Endothelial cell (in vitro differentiated cells): ENCODE data around the gene PRRG2. TPM values are rescaled to one million over a fixed set of nuclear protein-coding genes. Genes with fewer than 3 reads are reported as not detected.

Source experiments
- DNase-seq: peaks from one replicate; pipeline ENCODE4 v3.0.0; 2021; ENCODE audit warnings: low spot score
- H3K27ac Mint-ChIP-seq: one replicate; pipeline ENCODE4 v1.8.0; 2021; ENCODE audit warnings: mixed read lengths, inconsistent platforms; ENCODE audit not compliant: unreplicated experiment
- H3K27me3 Mint-ChIP-seq: one replicate; pipeline ENCODE4 v1.8.0; 2021; ENCODE audit warnings: mild to moderate bottlenecking, moderate library complexity, mixed read lengths, inconsistent platforms; ENCODE audit not compliant: unreplicated experiment
- H3K36me3 Mint-ChIP-seq: one replicate; pipeline ENCODE4 v1.8.0; 2021; ENCODE audit warnings: mild to moderate bottlenecking, low read depth, mixed read lengths, inconsistent platforms; ENCODE audit not compliant: unreplicated experiment
- H3K4me1 Mint-ChIP-seq: one replicate; pipeline ENCODE4 v1.8.0; 2021; ENCODE audit warnings: mild to moderate bottlenecking, mixed read lengths, inconsistent platforms; ENCODE audit not compliant: unreplicated experiment
- H3K4me3 Mint-ChIP-seq: one replicate; pipeline ENCODE4 v1.8.0; 2021; ENCODE audit warnings: mild to moderate bottlenecking, mixed read lengths, inconsistent platforms; ENCODE audit not compliant: unreplicated experiment
- H3K9me3 Mint-ChIP-seq: one replicate; pipeline ENCODE4 v1.8.0; 2021; ENCODE audit warnings: mixed read lengths, inconsistent platforms; ENCODE audit not compliant: unreplicated experiment
- CTCF ChIP-seq: fragments of 200-600 bp; sonication (generic); IDR thresholded peaks from one replicate; pipeline ENCODE4 v1.5.0; 2021; ENCODE audit warnings: antibody characterized with exemption; ENCODE audit not compliant: unreplicated experiment
- total RNA-seq: library from RNA; stranded (reverse); fragmentation: NEBNext Ultra II Directional; extraction: Animal tissue kit (Norgen Biotek cat#: 25700); gene quantifications from one replicate; pipeline ENCODE4 v1.2.1, GENCODE V29; 2021; ENCODE audit not compliant: unreplicated experiment

The PRRG2 gene
- total RNA-seq, 1 donor from 2014 or later = 2.4 TPM

- Mint-ChIP-seq H3K4me3 (no peak overlapping the region), H3K4me1 (no peaks in the 10 kb centered on the region), H3K27ac (no peak overlapping the region), H3K9me3 (no peaks in the 10 kb centered on the region), H3K27me3 (peaks cover 4% of the 10 kb centered on the region), H3K36me3 (peaks cover 30% of the 10 kb centered on the region)
- TF ChIP-seq CTCF = no peak
- DNase-seq = no peak
Observed at GRCh38 chr19:49624967-49625910, 44.1 kb downstream of the PRRG2 start.

- DNase-seq = no peak
- no peak overlapping the region for H3K4me3 Mint-ChIP-seq
- H3K9me3 Mint-ChIP-seq = no peaks in the 10 kb centered on the region
- peaks cover 4% of the 10 kb centered on the region for H3K27me3 Mint-ChIP-seq
- TF ChIP-seq CTCF = no peak
- H3K27ac Mint-ChIP-seq = no peak overlapping the region
- peaks cover 29% of the 10 kb centered on the region for H3K36me3 Mint-ChIP-seq
- no peaks in the 10 kb centered on the region for H3K4me1 Mint-ChIP-seq
Observed at GRCh38 chr19:49626226-49626625, 45.1 kb downstream of the PRRG2 start.

DNA sequence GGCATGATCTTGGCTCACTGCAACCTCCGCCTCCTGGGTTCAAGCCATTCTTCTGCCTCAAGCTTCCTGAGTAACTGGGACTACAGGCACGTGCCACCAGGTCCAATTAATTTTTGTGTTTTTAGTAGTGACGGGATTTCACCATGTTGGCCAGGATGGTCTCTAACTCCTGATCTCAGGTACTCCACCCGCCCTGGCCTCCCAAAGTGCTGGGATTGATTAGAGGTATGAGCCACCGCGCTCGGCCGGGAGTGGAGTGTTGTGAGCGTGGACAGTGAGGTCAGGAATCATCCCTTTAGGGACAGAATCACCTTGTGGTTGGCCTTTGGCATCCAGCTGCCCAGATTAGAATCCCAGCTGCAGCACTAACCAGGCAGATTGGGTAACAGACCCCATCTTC lies 48.5 kb downstream of the PRRG2 start:
- Mint-ChIP-seq H3K27ac (no peak overlapping the region), H3K36me3 (peaks cover 24% of the 10 kb centered on the region), H3K9me3 (no peaks in the 10 kb centered on the region), H3K4me1 (peaks cover 3% of the 10 kb centered on the region), H3K27me3 (peaks cover 4% of the 10 kb centered on the region), H3K4me3 (no peak overlapping the region)
- no peak for TF ChIP-seq CTCF
- no peak for DNase-seq

DNA sequence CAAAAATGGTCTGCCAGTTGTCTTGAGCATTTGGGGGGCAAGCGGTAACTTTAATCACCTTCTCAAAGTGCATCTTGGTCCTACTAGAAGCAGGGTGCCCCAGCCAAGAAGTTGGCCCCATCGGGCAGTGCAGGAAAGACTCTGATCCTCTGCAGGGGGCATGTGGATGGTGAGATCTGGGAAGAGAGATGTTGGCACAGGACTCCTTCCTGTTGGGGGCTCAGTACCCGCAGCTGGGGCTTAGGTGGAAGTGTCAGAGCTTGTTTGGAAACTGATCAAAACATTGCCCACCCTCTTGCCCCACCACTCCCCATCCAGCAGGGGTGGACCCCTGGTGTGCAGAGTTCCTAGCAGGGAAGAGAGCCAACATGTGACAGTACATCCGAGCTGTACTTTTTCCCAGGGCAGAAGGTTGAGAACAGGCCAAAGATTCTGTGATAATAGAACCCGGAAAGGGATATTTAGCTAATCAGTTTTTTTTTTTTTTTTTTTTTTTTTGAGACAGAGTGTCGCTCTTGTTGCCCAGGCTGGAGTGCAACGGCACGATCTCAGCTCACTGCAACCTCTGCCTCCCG lies 50.0 kb downstream of the PRRG2 start:
- Mint-ChIP-seq H3K27ac (no peak overlapping the region), H3K27me3 (peaks cover 15% of the 10 kb centered on the region), H3K4me3 (no peak overlapping the region), H3K4me1 (peaks cover 17% of the 10 kb centered on the region), H3K36me3 (peaks cover 19% of the 10 kb centered on the region), H3K9me3 (no peaks in the 10 kb centered on the region)
- no peak for TF ChIP-seq CTCF
- DNase-seq = no peak
